Endothelial cell of umbilical vein (primary cell): ENCODE measurements around the gene KBTBD13.

Experiments used
- EZH2 ChIP-seq: IDR thresholded peaks from 2 replicates; pipeline ENCODE4 v1.6.1; 2012; ENCODE audit warnings: borderline replicate concordance, low read depth, mild to moderate bottlenecking, moderate library complexity, low read length, inconsistent platforms; ENCODE audit not compliant: severe bottlenecking
- FOS ChIP-seq: IDR thresholded peaks from 2 replicates; pipeline ENCODE4 v1.6.1; 2011; ENCODE audit warnings: mild to moderate bottlenecking, low read length, moderate library complexity, borderline replicate concordance; ENCODE audit not compliant: insufficient read depth
- GATA2 ChIP-seq: IDR thresholded peaks from 2 replicates; pipeline ENCODE4 v1.7.0; 2011; ENCODE audit warnings: low read depth, mild to moderate bottlenecking, moderate library complexity, mixed read lengths, low read length; ENCODE audit not compliant: insufficient read length, insufficient read depth
- MAX ChIP-seq: IDR thresholded peaks from 2 replicates; pipeline ENCODE4 v1.6.1; 2011; ENCODE audit not compliant: insufficient read depth, insufficient read length
- MYC ChIP-seq: IDR thresholded peaks from one replicate; pipeline ENCODE4 v1.6.1; 2011; ENCODE audit warnings: mild to moderate bottlenecking, low read depth, low read length
- POLR2A ChIP-seq: IDR thresholded peaks from 2 replicates; pipeline ENCODE4 v1.6.1; 2012; ENCODE audit warnings: low read depth, mild to moderate bottlenecking, control low read depth, low read length
- POLR2AphosphoS5 ChIP-seq: IDR thresholded peaks from 2 replicates; pipeline ENCODE4 v1.6.1; 2012; ENCODE audit warnings: low read depth, mild to moderate bottlenecking, control low read depth, low read length, moderate library complexity; ENCODE audit not compliant: insufficient read depth
- TF ChIP-seq, protein P1 (sequence below), 2 donors: IDR thresholded peaks; 1 replicate in 1 of 2; 2 replicates in 1 of 2; pipeline ENCODE4 v1.5.1; 2011; ENCODE audit warnings: low read length in 2 of 2, mild to moderate bottlenecking in 2 of 2, moderate library complexity in 2 of 2, control low read depth in 1 of 2, inconsistent platforms in 1 of 2, low read depth in 1 of 2; ENCODE audit not compliant: insufficient read depth in 1 of 2; ENCODE audit errors: extremely low read depth in 1 of 2

DNA sequence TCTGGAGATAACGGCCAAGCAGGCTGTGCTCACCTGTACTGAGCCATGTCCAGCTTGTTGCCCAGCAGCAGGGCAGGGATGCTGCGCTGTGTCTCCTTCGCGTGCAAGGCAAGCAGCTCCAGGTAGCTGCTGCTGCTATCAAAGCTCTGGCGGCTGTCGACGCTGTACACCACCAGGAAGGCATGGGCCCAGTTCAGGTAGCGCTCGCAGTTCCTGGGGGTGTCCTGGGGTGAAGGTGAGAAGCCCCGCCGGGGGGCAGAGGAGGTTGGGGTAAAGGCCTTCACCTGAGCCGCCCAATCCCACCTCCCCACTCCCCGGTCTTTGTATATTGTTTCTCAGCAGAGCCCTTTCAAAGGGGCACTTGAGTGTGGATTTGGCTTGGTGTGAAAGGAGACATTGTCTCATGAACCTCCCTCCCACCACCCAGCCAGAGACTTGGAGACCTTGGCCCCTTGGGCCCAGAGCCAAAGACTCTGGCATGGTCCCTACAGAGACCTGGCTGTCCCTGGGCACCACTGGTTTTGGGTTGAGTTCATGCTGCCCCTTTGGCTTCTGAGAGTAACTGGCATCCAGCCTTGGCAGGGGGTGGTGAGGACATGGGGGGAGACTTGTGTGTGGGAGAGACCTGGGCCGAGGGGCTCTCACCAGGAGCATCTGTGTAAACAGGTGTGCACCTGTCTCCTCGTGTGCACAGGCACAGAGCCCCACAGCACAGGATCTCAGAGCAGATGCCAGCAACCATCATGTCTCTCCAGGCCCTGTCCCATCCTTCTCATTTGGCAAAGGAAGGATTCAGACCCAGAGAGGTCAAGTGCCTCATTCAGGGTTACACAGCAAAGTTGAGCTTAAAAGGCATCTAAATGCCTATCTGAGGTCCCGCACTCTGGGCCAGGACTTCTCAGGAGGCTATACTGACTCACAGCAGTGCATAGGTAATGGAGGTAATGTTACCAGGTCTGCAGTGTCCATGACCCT is 17.9 kb upstream of the KBTBD13 start:
- TF ChIP-seq POLR2AphosphoS5 (no peak), EZH2 (no peak), MYC (no peak), POLR2A (no peak), FOS (no peak), MAX (no peak), GATA2 (no peak)
- TF ChIP-seq, protein P1, sequence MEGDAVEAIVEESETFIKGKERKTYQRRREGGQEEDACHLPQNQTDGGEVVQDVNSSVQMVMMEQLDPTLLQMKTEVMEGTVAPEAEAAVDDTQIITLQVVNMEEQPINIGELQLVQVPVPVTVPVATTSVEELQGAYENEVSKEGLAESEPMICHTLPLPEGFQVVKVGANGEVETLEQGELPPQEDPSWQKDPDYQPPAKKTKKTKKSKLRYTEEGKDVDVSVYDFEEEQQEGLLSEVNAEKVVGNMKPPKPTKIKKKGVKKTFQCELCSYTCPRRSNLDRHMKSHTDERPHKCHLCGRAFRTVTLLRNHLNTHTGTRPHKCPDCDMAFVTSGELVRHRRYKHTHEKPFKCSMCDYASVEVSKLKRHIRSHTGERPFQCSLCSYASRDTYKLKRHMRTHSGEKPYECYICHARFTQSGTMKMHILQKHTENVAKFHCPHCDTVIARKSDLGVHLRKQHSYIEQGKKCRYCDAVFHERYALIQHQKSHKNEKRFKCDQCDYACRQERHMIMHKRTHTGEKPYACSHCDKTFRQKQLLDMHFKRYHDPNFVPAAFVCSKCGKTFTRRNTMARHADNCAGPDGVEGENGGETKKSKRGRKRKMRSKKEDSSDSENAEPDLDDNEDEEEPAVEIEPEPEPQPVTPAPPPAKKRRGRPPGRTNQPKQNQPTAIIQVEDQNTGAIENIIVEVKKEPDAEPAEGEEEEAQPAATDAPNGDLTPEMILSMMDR (IDR thresholded peaks at IDR 0.05; ENCODE audit: extremely low read depth in 1 of 2, insufficient read depth in 1 of 2, low read depth in 1 of 2, low read length in 2 of 2) = no peak
